Gastroesophageal sphincter (tissue), 4 donors: Measurements from ENCODE around the gene CHFR. TPM values are rescaled to one million over a fixed set of nuclear protein-coding genes. Genes with fewer than 3 reads are reported as not detected.

Experiments
- ATAC-seq: fragments of 150-250 bp; one replicate; pipeline ENCODE4 v1.9.1; 2016; ENCODE audit warnings: mild to moderate bottlenecking, moderate library complexity
- H3K27ac ChIP-seq, 4 donors: fragments of 200-600 bp; sonication (generic) in 3 of 4; 1 replicate in 3 of 4; 2 replicates in 1 of 4; pipeline ENCODE4 v1.5.1; 2016 to 2019
- H3K27me3 ChIP-seq: fragments of 200-600 bp; sonication (generic); one replicate; pipeline ENCODE4 v1.5.1; 2019
- H3K36me3 ChIP-seq, 2 donors: fragments of 200-600 bp; sonication (generic); one replicate each; pipeline ENCODE4 v1.5.1; 2019; ENCODE audit warnings: control low read depth in 1 of 2
- H3K4me1 ChIP-seq, 3 donors: fragments of 200-600 bp; sonication (generic); 1 replicate in 2 of 3; 2 replicates in 1 of 3; pipeline ENCODE4 v1.5.1; 2016 to 2019; ENCODE audit warnings: control low read depth in 2 of 3
- H3K4me3 ChIP-seq, 2 donors: fragments of 200-600 bp; sonication (generic); one replicate each; pipeline ENCODE4 v1.5.1; 2019; ENCODE audit warnings: mild to moderate bottlenecking in 1 of 2, moderate library complexity in 1 of 2
- H3K9me3 ChIP-seq, 3 donors: fragments of 200-600 bp; sonication (generic); one replicate each; pipeline ENCODE4 v1.5.1; 2017 to 2019; ENCODE audit warnings: control low read depth in 2 of 3
- EP300 ChIP-seq: sonication (generic); formaldehyde crosslinking; IDR thresholded peaks from one replicate; pipeline ENCODE4 v1.6.1; 2017; ENCODE audit warnings: antibody characterized with exemption, mild to moderate bottlenecking
- POLR2A ChIP-seq, 2 donors: fragments of 450-650 bp; IDR thresholded peaks; one replicate each; pipeline ENCODE4 v1.6.1; 2017; ENCODE audit warnings: antibody characterized with exemption in 2 of 2, mild to moderate bottlenecking in 2 of 2, moderate library complexity in 1 of 2
- POLR2AphosphoS5 ChIP-seq: sonication (generic); formaldehyde crosslinking; IDR thresholded peaks from one replicate; pipeline ENCODE4 v1.6.1; 2017; ENCODE audit warnings: antibody characterized with exemption
- WGBS, 2 donors: methylation state at CpG; one replicate each; pipeline ENCODE4 v1.1.5; 2018; ENCODE audit warnings: low coverage in 1 of 2; 5-methylcytosine and 5-hydroxymethylcytosine counted together
- total RNA-seq, 4 donors: library from RNA; depleted of rRNA; stranded (reverse); fragments of >200 nt; gene quantifications; one replicate each; pipeline ENCODE4 v1.1.0, GENCODE V29; 2016
- TF ChIP-seq, protein P1 (sequence below), 4 experiments: fragments of 200-600 bp in 2 of 4; fragments of 450-650 bp in 2 of 4; sonication (generic) in 1 of 4; IDR thresholded peaks; one replicate each; pipeline ENCODE4 v1.5.1; 2017 to 2019; ENCODE audit warnings: antibody characterized with exemption in 4 of 4, mild to moderate bottlenecking in 2 of 4, moderate library complexity in 2 of 4

The CHFR gene
- total RNA-seq, 4 donors from 2014 or later, result 30.8 to 42.1 (median 36.8) TPM

DNA sequence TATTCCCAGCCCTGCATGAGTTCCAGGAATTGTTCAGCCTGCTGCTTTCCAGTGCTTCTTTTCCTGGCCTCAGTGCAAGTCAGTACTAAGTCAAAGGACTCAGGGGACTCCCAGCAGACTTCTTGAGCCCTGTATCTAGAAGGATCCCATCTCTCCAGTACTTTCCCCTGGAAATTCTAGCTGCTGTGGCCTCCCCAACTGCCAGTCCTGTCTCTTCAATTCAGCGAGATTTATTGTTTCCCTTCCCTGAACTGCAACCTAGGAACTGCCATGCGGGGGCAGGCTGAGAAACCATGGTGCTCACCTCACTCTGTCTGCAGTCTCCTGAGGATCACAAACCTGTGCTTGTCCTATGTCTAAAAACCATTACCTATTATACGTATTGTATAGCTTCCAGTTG is 37.0 kb upstream of the CHFR start:
- no peak overlapping the region for H3K27ac ChIP-seq
- 84 to 100% methylated on average over 2 to 3 of the region's 3 CpGs for WGBS, 2 donors
- peaks cover 4 to 46% of the 10 kb centered on the region in 2 donors for H3K36me3 ChIP-seq
- ATAC-seq, result no peak
- TF ChIP-seq EP300, result no peak
- TF ChIP-seq, protein P1, sequence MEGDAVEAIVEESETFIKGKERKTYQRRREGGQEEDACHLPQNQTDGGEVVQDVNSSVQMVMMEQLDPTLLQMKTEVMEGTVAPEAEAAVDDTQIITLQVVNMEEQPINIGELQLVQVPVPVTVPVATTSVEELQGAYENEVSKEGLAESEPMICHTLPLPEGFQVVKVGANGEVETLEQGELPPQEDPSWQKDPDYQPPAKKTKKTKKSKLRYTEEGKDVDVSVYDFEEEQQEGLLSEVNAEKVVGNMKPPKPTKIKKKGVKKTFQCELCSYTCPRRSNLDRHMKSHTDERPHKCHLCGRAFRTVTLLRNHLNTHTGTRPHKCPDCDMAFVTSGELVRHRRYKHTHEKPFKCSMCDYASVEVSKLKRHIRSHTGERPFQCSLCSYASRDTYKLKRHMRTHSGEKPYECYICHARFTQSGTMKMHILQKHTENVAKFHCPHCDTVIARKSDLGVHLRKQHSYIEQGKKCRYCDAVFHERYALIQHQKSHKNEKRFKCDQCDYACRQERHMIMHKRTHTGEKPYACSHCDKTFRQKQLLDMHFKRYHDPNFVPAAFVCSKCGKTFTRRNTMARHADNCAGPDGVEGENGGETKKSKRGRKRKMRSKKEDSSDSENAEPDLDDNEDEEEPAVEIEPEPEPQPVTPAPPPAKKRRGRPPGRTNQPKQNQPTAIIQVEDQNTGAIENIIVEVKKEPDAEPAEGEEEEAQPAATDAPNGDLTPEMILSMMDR (IDR thresholded peaks at IDR 0.05), result no peak
- TF ChIP-seq POLR2A (IDR thresholded peaks at IDR 0.05), result no peak
- TF ChIP-seq POLR2AphosphoS5, result no peak
- H3K9me3 ChIP-seq, result peaks cover 15 to 96% (median 20%) of the 10 kb centered on the region in 3 donors
- H3K4me1 ChIP-seq, result no peaks in the 10 kb centered on the region
- H3K27me3 ChIP-seq, result no peaks in the 10 kb centered on the region
- no peak overlapping the region for H3K4me3 ChIP-seq

DNA sequence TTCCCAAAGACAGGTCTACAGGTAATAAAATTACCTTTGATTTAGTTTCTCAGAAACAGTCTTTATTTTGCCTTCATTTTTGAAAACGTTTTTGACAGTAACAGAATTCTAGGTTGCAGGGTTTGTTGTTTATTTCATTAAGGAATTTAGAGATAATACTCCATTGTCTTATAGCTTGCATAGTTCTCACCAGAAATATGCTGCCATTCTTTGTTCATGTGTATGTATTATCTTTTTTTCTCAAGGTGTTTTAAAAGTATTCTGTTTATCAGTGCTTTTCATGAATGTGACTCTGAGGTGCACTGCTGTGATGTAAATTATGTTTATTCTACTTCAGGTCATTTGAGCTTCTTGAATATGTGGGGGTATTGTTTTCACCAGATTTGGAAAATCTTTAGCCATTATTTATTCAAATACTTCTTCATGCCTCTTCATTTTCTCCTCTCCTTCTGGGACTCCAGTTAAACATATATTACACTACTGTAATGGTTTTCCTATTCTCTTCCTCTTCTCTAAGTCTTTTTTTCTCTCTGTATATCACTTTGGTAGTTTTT is 36.0 kb upstream of the CHFR start:
- Histone ChIP-seq H3K27ac (no peak overlapping the region), H3K27me3 (no peaks in the 10 kb centered on the region), H3K36me3 (peaks cover 4 to 41% of the 10 kb centered on the region in 2 donors), H3K9me3 (peaks cover 15 to 93% (median 20%) of the 10 kb centered on the region in 3 donors), H3K4me1 (no peaks in the 10 kb centered on the region), H3K4me3 (no peak overlapping the region)
- 37 to 54% methylated on average over 1 of the region's 1 CpG for WGBS, 2 donors
- ATAC-seq, result no peak
- TF ChIP-seq POLR2A (IDR thresholded peaks at IDR 0.05), result no peak
- no peak for TF ChIP-seq EP300
- TF ChIP-seq, protein P1 (IDR thresholded peaks at IDR 0.05), result no peak
- TF ChIP-seq POLR2AphosphoS5, result no peak

DNA sequence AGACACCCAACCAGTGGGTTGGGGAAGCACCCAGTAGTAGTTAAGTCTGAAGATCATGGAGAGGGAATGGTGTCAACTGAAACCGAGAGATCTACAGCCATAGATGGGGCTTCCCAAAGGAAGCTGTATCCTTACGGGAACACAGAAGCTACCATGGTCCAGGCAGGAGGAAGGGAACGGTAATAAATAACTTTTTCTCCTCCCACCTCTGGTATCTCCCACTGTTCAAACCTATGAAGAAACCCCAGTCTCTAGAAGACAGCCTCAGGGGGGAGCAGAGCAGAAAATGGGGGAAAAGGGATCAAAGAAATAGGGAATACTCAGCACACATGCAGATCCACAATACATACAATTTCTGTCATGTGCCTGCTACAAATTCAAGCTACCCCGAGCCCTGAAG is 35.3 kb upstream of the CHFR start:
- ATAC-seq, result no peak
- Histone ChIP-seq H3K9me3 (peaks cover 15 to 93% (median 20%) of the 10 kb centered on the region in 3 donors), H3K4me3 (no peak overlapping the region), H3K36me3 (peaks cover 4 to 36% of the 10 kb centered on the region in 2 donors), H3K27me3 (no peaks in the 10 kb centered on the region), H3K27ac (no peak overlapping the region), H3K4me1 (no peaks in the 10 kb centered on the region)
- WGBS, 2 donors, result 93 to 94% methylated on average over 3 to 4 of the region's 4 CpGs
- TF ChIP-seq POLR2AphosphoS5 (no peak), EP300 (no peak), POLR2A (IDR thresholded peaks at IDR 0.05) (no peak)
- TF ChIP-seq, protein P1 (IDR thresholded peaks at IDR 0.05), result no peak

DNA sequence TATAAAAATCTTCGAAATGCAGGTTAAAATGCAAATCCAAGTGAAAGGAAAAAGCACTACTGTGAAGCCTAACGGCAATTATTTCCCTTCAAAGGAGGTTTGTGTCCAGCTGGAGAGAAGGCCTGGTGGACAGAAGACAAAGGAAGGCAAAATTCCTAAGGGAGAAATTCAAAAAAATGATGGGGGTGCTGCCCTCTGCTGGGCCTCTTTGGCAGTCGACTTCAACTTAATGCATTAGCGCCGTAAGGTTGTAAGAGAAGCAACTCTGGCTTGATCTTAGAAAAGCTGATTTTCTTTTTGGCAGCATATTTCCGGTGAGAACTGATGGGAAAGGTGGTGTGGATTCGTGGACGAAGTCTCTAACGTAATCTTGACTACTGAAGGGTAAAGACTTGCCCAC is 34.3 kb upstream of the CHFR start:
- Histone ChIP-seq H3K4me1 (no peaks in the 10 kb centered on the region), H3K9me3 (peaks cover 15 to 93% (median 17%) of the 10 kb centered on the region in 3 donors), H3K27me3 (no peaks in the 10 kb centered on the region), H3K36me3 (peaks cover 4 to 26% of the 10 kb centered on the region in 2 donors), H3K4me3 (no peak overlapping the region), H3K27ac (no peak overlapping the region)
- WGBS, 2 donors, result 72 to 86% methylated on average over 6 to 9 of the region's 9 CpGs
- no peak for ATAC-seq
- TF ChIP-seq, protein P1 (IDR thresholded peaks at IDR 0.05), result peak in 1 of 4 experiments; percentile 25
- no peak for TF ChIP-seq EP300

DNA sequence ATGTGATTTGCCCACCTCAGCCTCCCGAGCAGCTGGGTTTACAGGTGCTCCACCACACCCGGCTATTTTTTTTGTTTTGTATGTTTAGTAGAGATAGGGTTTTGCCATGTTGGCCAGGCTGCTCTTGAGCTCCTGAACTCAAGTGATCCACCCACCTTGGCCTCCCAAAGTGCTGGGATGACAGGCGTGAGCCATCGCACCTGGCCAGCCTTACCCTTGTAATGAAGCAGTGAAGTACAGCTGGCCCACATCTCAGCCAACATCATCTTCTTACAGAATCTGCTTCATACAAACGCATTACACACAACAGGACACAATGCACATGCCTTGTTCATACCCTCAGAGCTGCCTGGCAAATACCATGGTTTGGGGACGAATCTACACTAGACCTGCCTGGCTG is 31.3 kb upstream of the CHFR start:
- Histone ChIP-seq H3K27me3 (no peaks in the 10 kb centered on the region), H3K4me3 (no peak overlapping the region), H3K36me3 (peaks cover 0 to 11% of the 10 kb centered on the region in 2 donors), H3K27ac (no peak overlapping the region), H3K4me1 (no peaks in the 10 kb centered on the region), H3K9me3 (peaks cover 0 to 80% (median 3%) of the 10 kb centered on the region in 3 donors)
- 96 to 100% methylated on average over 1 to 4 of the region's 6 CpGs for WGBS, 2 donors
- no peak for ATAC-seq
- no peak for TF ChIP-seq POLR2AphosphoS5
- TF ChIP-seq EP300, result no peak
- TF ChIP-seq POLR2A (IDR thresholded peaks at IDR 0.05), result no peak
- TF ChIP-seq, protein P1 (IDR thresholded peaks at IDR 0.05), result no peak
